ENCODE data around the gene NDUFS8. TPM values are rescaled to one million over a fixed set of nuclear protein-coding genes. Genes with fewer than 3 reads are reported as not detected.

The NDUFS8 gene
- total RNA-seq, 1 experiment from 2014 or later = 221 TPM

- no peaks in the 10 kb centered on the region for H3K9me3 Mint-ChIP-seq
- ChIA-PET CTCF (interaction anchor here (0.6 to 2.1 kb wide), 11 partner anchors 14 to 367 kb away, joined by 3 to 17 read pairs (median 5); partner anchors contain the start of genes ALDH3B1, NDUFS8 and NUDT8), POLR2A (interaction anchor here (0.9 kb wide), 1 partner anchor 14 kb away, joined by 6 read pairs; the partner anchor contains the start of gene ALDH3B1)
- DNase-seq (ENCODE audit: low spot score) (peak; percentile 98), ATAC-seq (peak; percentile 95)
- peak overlapping the region; percentile 67 for H3K27ac Mint-ChIP-seq
- peaks cover 17% of the 10 kb centered on the region for H3K4me1 Mint-ChIP-seq
- H3K36me3 Mint-ChIP-seq = no peaks in the 10 kb centered on the region
- H3K27me3 Mint-ChIP-seq (ENCODE audit: low read depth) = peaks cover 6% of the 10 kb centered on the region
- peak overlapping the region; percentile 75 for H3K4me3 Mint-ChIP-seq
- TF ChIP-seq ZNF416 (CRISPR knock-in tag; IDR thresholded peaks at IDR 0.05) (no peak), TEAD4 (CRISPR knock-in tag; IDR thresholded peaks at IDR 0.05) (no peak), ARID4B (CRISPR knock-in tag; IDR thresholded peaks at IDR 0.05; ENCODE audit: borderline replicate concordance) (peak; percentile 22; the same call in 1 of the 2 replicates), ZNF671 (CRISPR knock-in tag; IDR thresholded peaks at IDR 0.05) (no peak), STAT6 (CRISPR knock-in tag; conservative IDR thresholded peaks at IDR 0.05; ENCODE audit: low read depth) (no peak), NFATC4 (CRISPR knock-in tag; IDR thresholded peaks at IDR 0.05) (no peak), JUN (CRISPR knock-in tag; IDR thresholded peaks at IDR 0.05) (no peak), NFE2L1 (CRISPR knock-in tag; IDR thresholded peaks at IDR 0.05) (peak; percentile 74; the same call in 1 of the 2 replicates), IRF1 (CRISPR knock-in tag; IDR thresholded peaks at IDR 0.05) (no peak), SMAD4 (CRISPR knock-in tag; IDR thresholded peaks at IDR 0.05) (no peak), FOXP4 (CRISPR knock-in tag; IDR thresholded peaks at IDR 0.05) (peak; percentile 46; the same call in 1 of the 2 replicates), GTF2I (CRISPR knock-in tag; conservative IDR thresholded peaks at IDR 0.05) (no peak), ZBTB21 (CRISPR knock-in tag; IDR thresholded peaks at IDR 0.05; ENCODE audit: borderline replicate concordance) (no peak), ZNF317 (CRISPR knock-in tag; IDR thresholded peaks at IDR 0.05; ENCODE audit: borderline replicate concordance, low read depth) (peak; percentile 83), MAX (CRISPR knock-in tag; IDR thresholded peaks at IDR 0.05) (peak; percentile 83), ERG (CRISPR knock-in tag; IDR thresholded peaks at IDR 0.05) (no peak), ZNF512 (CRISPR knock-in tag; IDR thresholded peaks at IDR 0.05; ENCODE audit: borderline replicate concordance) (no peak), NR3C1 (CRISPR knock-in tag; conservative IDR thresholded peaks at IDR 0.05; ENCODE audit: low read depth) (no peak), AR (CRISPR knock-in tag; IDR thresholded peaks at IDR 0.05) (no peak)
These were observed 33.6 kb upstream of the NDUFS8 start for GRCh38 chr11:67996622-67997474.

All from WTC11 (cell line).